Endodermal cell (in vitro differentiated cells): Measurements from ENCODE around the gene TTC28. TPM values are rescaled to one million over a fixed set of nuclear protein-coding genes. Genes with fewer than 3 reads are reported as not detected.

Experiments used
- DNase-seq: peaks from one replicate; pipeline ENCODE4 v3.0.0-alpha.2; 2017
- H3K27ac ChIP-seq: 2 replicates; pipeline ENCODE4 v1.5.1; 2013; ENCODE audit warnings: mild to moderate bottlenecking, low read depth, low read length, moderate library complexity
- H3K27me3 ChIP-seq: 2 replicates; pipeline ENCODE4 v1.6.1; 2013; ENCODE audit warnings: mild to moderate bottlenecking, low read length, moderate library complexity; ENCODE audit not compliant: insufficient read depth, control insufficient read depth, poor library complexity, severe bottlenecking
- H3K36me3 ChIP-seq: 2 replicates; pipeline ENCODE4 v1.7.0; 2013; ENCODE audit warnings: mild to moderate bottlenecking, low read length, moderate library complexity; ENCODE audit not compliant: control insufficient read depth, insufficient read depth
- H3K4me1 ChIP-seq: one replicate; pipeline ENCODE4 v1.7.0; 2013; ENCODE audit warnings: low read length; ENCODE audit not compliant: control insufficient read depth, insufficient read depth
- H3K4me3 ChIP-seq: 2 replicates; pipeline ENCODE4 v1.5.1; 2013; ENCODE audit warnings: mild to moderate bottlenecking, low read length, moderate library complexity
- H3K9ac ChIP-seq: 2 replicates; pipeline ENCODE4 v1.6.1; 2013; ENCODE audit warnings: mild to moderate bottlenecking, low read length, moderate library complexity; ENCODE audit not compliant: poor library complexity, severe bottlenecking; ENCODE audit errors: extremely low read depth
- H3K9me3 ChIP-seq: 2 replicates; pipeline ENCODE4 v1.6.1; 2013; ENCODE audit warnings: mild to moderate bottlenecking, low read length, moderate library complexity; ENCODE audit not compliant: control insufficient read depth
- H3K27ac Mint-ChIP-seq: 2 replicates; pipeline ENCODE4 v1.8.0; 2020; ENCODE audit warnings: mixed read lengths
- H3K27me3 Mint-ChIP-seq: 2 replicates; pipeline ENCODE4 v1.8.0; 2021; ENCODE audit warnings: mild to moderate bottlenecking, mixed read lengths; ENCODE audit not compliant: insufficient read depth
- H3K36me3 Mint-ChIP-seq: 2 replicates; pipeline ENCODE4 v1.8.0; 2020; ENCODE audit warnings: low read depth, mixed read lengths
- H3K4me1 Mint-ChIP-seq: 2 replicates; pipeline ENCODE4 v1.8.0; 2020; ENCODE audit warnings: mixed read lengths
- H3K4me3 Mint-ChIP-seq: 2 replicates; pipeline ENCODE4 v1.8.0; 2020; ENCODE audit warnings: mild to moderate bottlenecking, moderate library complexity, mixed read lengths
- H3K9me3 Mint-ChIP-seq: 2 replicates; pipeline ENCODE4 v1.8.0; 2020; ENCODE audit warnings: mild to moderate bottlenecking, mixed read lengths
- WGBS, 2 experiments: methylation state at CpG; one replicate each; pipeline versions ENCODE4 v1.1.5 to v1.1.7; 2013; ENCODE audit warnings: missing lambda C conversion rate in 2 of 2, mixed read lengths in 1 of 2; ENCODE audit not compliant: insufficient coverage in 1 of 2, insufficient read length in 1 of 2; 5-methylcytosine and 5-hydroxymethylcytosine counted together
- total RNA-seq, 2 donors: library from RNA; stranded (reverse); fragmentation: NEBNext Ultra II Directional in 1 of 2; extraction: Animal tissue kit (Norgen Biotek cat#: 25700) in 1 of 2; gene quantifications; 2 replicates in 1 of 2; 3 replicates in 1 of 2; pipeline ENCODE4 v1.2.1, GENCODE V29; 2021
- TF ChIP-seq, protein P1 (sequence below): fragments of 200-600 bp; sonication (generic); conservative IDR thresholded peaks from 2 replicates; pipeline ENCODE4 v1.5.0; 2021; ENCODE audit warnings: antibody characterized with exemption, mild to moderate bottlenecking

The TTC28 gene
- total RNA-seq, 2 donors from 2014 or later: 28.6 to 34.0 TPM

DNA sequence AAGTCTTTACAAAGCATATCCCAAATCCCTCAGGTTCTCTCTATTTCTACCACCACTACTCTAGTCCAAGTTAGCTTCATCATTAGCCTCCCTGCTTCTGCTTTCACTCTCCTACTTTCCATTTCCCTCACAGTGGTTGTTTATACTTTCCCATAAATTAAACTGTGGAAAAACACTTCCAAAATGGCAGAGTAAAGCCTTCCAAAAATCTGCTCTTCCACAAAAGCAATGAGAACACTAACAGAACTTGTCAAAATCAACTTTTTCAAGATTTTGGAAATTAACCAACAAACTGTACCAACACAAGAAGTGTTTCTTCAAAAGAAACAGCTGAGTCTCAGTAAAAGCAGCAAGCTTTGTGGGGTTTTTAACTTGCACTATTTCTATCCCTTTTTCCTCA, 71.8 kb downstream of the TTC28 start:
- TF ChIP-seq, protein P1, sequence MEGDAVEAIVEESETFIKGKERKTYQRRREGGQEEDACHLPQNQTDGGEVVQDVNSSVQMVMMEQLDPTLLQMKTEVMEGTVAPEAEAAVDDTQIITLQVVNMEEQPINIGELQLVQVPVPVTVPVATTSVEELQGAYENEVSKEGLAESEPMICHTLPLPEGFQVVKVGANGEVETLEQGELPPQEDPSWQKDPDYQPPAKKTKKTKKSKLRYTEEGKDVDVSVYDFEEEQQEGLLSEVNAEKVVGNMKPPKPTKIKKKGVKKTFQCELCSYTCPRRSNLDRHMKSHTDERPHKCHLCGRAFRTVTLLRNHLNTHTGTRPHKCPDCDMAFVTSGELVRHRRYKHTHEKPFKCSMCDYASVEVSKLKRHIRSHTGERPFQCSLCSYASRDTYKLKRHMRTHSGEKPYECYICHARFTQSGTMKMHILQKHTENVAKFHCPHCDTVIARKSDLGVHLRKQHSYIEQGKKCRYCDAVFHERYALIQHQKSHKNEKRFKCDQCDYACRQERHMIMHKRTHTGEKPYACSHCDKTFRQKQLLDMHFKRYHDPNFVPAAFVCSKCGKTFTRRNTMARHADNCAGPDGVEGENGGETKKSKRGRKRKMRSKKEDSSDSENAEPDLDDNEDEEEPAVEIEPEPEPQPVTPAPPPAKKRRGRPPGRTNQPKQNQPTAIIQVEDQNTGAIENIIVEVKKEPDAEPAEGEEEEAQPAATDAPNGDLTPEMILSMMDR: no peak
- Histone ChIP-seq H3K4me1 (no peaks in the 10 kb centered on the region), H3K27ac (no peak overlapping the region), H3K9ac (no peak overlapping the region), H3K27me3 (no peaks in the 10 kb centered on the region), H3K9me3 (no peaks in the 10 kb centered on the region), H3K4me3 (no peak overlapping the region), H3K36me3 (no peaks in the 10 kb centered on the region)
- peaks cover 3% of the 10 kb centered on the region for H3K36me3 Mint-ChIP-seq
- no peak for DNase-seq
- peaks cover 24% of the 10 kb centered on the region for H3K4me1 Mint-ChIP-seq
- no peak overlapping the region for H3K4me3 Mint-ChIP-seq
- no peaks in the 10 kb centered on the region for H3K27me3 Mint-ChIP-seq
- H3K9me3 Mint-ChIP-seq: no peaks in the 10 kb centered on the region
- peak overlapping the region; percentile 27 for H3K27ac Mint-ChIP-seq

DNA sequence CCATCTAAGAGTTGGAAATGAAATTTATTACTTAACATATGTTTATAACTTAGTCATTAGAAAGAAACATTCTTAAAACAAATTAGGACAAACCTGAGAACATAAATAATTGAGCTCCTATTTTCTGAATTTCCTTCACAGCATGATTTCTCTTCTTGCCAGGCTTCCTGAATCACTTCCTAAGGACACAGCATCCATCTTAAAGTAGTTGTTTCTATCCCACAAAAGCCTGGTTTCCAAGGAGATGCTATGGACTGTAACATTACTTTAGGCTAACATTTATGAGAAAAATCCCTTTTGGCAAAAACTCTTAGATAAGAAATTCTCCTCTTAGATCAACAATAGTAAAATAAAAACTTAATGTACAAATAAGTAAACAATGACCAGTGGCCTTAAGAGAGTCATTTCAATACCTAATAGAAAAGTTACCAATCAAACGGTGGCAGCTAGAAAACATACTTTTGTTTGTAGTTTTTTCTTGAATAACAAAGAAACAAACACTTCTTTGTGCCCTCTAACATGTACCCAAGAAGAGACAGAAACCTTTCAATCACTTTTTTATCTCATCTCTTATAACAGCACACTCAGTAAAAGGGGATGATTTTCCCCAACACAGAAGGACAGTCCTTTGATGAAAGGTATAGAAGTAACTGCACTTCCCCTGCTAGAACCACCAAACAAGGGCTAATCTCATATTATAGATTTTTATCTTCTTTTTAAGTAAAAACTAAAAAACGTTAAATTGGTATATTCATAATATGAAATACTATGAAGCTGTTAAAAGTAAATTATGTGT, 74.5 kb downstream of the TTC28 start:
- Mint-ChIP-seq H3K4me3 (no peak overlapping the region), H3K36me3 (no peaks in the 10 kb centered on the region), H3K9me3 (no peaks in the 10 kb centered on the region), H3K27ac (no peak overlapping the region), H3K27me3 (no peaks in the 10 kb centered on the region), H3K4me1 (peaks cover 21% of the 10 kb centered on the region)
- peak overlapping the region; percentile 68 for H3K27ac ChIP-seq
- no peaks in the 10 kb centered on the region for H3K27me3 ChIP-seq
- TF ChIP-seq, protein P1: no peak
- WGBS, 2 experiments: 83% methylated on average over 1 of the region's 2 CpGs; no CpG with 5 or more reads in 1 of the 2 experiments
- H3K9me3 ChIP-seq: no peaks in the 10 kb centered on the region
- DNase-seq: no peak
- no peaks in the 10 kb centered on the region for H3K36me3 ChIP-seq
- no peaks in the 10 kb centered on the region for H3K4me1 ChIP-seq
- H3K4me3 ChIP-seq: no peak overlapping the region
- no peak overlapping the region for H3K9ac ChIP-seq

DNA sequence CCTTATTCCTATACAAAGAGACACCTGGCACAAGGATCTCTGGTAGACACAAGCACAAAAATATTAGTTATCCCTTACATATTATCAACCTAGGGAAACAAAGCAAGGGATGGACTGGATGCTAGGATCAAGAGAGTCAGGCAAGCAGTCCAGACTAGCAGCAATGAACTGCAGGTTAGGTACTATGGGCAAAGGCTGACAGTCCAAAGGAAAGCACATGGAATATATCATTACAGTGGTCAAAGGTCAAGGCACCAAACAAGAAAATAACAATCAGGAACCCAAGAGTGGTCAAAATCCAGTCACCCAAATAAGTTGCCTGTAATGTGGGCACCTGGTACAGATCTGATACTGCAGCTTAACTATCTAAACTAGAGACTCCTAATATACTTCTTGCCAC, 77.7 kb downstream of the TTC28 start:
- no peak for DNase-seq
- Histone ChIP-seq H3K9ac (no peak overlapping the region), H3K27ac (no peak overlapping the region), H3K4me1 (no peaks in the 10 kb centered on the region), H3K36me3 (no peaks in the 10 kb centered on the region), H3K9me3 (no peaks in the 10 kb centered on the region), H3K4me3 (no peak overlapping the region), H3K27me3 (no peaks in the 10 kb centered on the region)
- TF ChIP-seq, protein P1: no peak
- H3K27ac Mint-ChIP-seq: no peak overlapping the region
- no peaks in the 10 kb centered on the region for H3K27me3 Mint-ChIP-seq
- no peak overlapping the region for H3K4me3 Mint-ChIP-seq
- H3K9me3 Mint-ChIP-seq: no peaks in the 10 kb centered on the region
- H3K4me1 Mint-ChIP-seq: peaks cover 2% of the 10 kb centered on the region
- no peaks in the 10 kb centered on the region for H3K36me3 Mint-ChIP-seq
